Measurements from ENCODE around the gene UBE2E2.

- no peak for TF ChIP-seq SUZ12 (IDR thresholded peaks at IDR 0.05; ENCODE audit: extremely low read depth, insufficient read depth, insufficient read length)
- TF ChIP-seq ZNF274 (IDR thresholded peaks at IDR 0.05; ENCODE audit: low read depth, low read length) = no peak
- no peak for TF ChIP-seq YY1 (IDR thresholded peaks at IDR 0.05; ENCODE audit: insufficient read depth, insufficient read length)
Measured at GRCh38 chr3:23271876-23272741, 69.0 kb downstream of the UBE2E2 start.

All from NT2/D1 (cell line).